NT2/D1 (cell line): ENCODE results near the gene CHST9.

Experiments
- YY1 ChIP-seq: IDR thresholded peaks from 2 replicates; pipeline ENCODE4 v1.6.1; 2011; ENCODE audit not compliant: insufficient read length, insufficient read depth
- ZNF274 ChIP-seq: IDR thresholded peaks from 2 replicates; pipeline ENCODE4 v1.6.1; 2011; ENCODE audit warnings: mild to moderate bottlenecking, low read depth, low read length

DNA sequence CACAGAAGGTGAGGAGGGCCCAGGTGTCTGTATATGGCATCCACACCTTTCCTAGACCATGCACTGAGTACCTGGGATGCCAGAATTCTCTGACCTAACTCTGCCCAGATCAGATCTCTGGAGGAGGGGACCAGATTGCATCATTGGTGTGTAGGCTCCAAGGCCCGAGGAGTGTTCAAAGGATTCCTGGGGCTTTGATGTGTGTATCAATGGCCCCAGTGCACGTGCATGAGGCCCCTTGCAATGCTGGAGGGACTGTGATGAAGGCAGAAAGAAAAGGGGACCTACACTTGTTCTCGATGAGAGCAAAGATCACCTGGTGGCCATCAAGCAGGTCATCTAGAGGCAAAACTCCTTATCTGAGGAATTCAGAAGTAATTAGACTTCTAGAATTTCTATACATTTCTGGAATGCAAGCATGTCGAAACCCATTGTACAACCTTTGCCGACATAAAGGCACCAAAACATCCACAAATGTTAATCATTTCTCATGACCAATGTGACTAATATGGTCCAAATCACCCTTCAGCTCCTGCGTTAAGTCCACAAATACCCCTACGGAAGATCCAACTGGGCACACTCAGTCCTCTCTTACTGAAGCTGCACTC, 123.5 kb downstream of the CHST9 start:
- no peak for TF ChIP-seq YY1
- TF ChIP-seq ZNF274, result no peak
